Measurements from ENCODE around the gene SUPT6H.
A peak's percentile ranks its signal among the peaks of the same experiment; 100 is the strongest.

The SUPT6H gene

GRCh38 chr17:28743243-28744103, 81.5 kb downstream of the SUPT6H start, which contains the start of gene TRAF4:
Gene TRAF4 (plus strand): TSS chr17:28744011. CDS start chr17:28744113, 102 bp downstream.
- peaks cover 48% of the 10 kb centered on the region for H3K36me3 ChIP-seq
- no peaks in the 10 kb centered on the region for H3K9me3 ChIP-seq (ENCODE audit: severe bottlenecking)
- peak within 1 kb of the TSS; percentile 93 for H3K27ac ChIP-seq
- H3K4me3 ChIP-seq (ENCODE audit: low read depth, low read length), result peak within 1 kb of the TSS; percentile 87
- DNase-seq, result peak; percentile 81
- 0 out of 2 replicates have a peak, but pooled peaks have one; percentile 15 for TF ChIP-seq CTCF (IDR thresholded peaks at IDR 0.05; ENCODE audit: low read depth, low read length)
- no peaks in the 10 kb centered on the region for H3K27me3 ChIP-seq (ENCODE audit: insufficient read depth, low read depth, severe bottlenecking)

DNA sequence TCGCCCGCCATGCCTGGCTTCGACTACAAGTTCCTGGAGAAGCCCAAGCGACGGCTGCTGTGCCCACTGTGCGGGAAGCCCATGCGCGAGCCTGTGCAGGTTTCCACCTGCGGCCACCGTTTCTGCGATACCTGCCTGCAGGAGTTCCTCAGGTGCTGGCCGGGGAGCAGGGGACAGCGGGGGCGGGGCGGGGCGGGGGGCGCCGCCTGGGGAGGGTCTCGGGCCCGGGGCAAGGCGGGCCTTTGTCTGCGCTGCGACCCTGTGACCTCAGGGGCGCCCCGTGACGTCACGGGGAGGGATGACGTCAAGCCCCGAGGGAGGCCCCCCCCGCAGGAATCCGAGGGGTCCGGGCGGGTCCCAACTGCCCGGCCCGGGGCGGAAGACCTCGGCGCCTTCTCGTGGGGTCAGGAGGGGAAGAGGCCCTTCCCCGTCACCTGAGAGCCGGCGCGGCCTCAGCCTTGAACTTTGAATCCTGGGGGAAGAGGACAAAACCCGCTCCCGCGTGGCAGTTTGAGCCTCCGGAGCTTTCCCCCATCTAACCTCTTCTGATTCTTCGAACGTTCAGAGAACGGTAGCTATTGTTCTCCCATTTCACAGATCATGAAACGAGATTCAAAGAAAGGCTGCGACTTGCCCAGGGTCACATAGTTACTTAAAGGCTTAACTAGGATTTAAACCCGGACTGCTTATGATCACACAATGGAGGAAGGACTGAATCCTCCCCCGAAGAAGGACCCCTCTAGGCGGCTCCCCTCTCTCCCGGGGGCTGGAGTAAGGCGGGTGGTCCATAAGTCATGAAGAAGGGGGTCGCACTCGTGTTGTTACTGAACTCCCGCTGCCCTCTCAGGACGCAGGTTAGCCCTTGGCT, 82.3 kb downstream of the SUPT6H start:
- no peak for TF ChIP-seq CTCF (IDR thresholded peaks at IDR 0.05; ENCODE audit: low read depth, low read length)
- Histone ChIP-seq H3K9me3 (ENCODE audit: severe bottlenecking) (no peaks in the 10 kb centered on the region), H3K4me3 (ENCODE audit: low read depth, low read length) (peak overlapping the region; percentile 87), H3K27me3 (ENCODE audit: insufficient read depth, low read depth, severe bottlenecking) (no peaks in the 10 kb centered on the region), H3K27ac (peak overlapping the region; percentile 93), H3K36me3 (peaks cover 53% of the 10 kb centered on the region)
- DNase-seq, result peak; percentile 50

DNA sequence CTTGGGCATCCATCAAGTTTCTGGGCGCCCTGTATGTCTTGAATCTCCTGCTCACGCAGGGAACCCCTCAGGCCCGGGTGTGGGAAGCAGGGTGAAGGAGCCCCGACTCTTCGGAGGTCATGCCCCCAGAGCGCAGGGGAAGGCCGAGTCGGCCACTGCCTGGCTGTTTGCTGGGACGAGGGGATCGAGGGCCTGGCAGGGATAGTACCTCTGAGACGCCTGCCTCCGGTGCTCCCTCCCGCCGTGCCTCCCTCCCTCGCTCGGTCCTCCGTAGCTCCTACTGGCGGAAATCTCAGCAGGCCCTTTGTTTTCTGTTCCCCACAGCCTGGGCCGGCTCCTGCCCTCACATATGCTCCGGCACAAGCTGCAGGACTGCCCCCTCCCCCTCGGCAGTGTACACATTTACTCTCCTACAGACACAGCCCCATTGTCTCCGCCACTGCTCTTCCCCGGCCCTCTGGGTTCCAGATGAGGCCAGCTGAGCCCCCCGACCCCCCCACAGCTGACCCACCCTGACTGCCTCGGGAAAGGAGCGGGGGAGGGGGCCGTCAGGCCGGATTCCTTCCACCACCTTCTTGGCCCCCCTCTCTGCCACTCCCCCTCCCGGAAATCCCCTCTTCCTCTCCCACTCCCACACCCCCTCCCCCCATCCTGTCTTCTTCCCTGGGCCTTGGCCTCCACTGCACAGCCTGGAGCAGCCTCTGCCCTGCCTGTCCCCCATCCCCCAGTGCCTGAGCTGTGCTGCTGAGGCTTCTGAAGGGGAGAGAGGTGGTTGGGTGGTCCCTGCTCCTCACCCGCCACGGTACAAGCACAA, 83.2 kb downstream of the SUPT6H start:
- peak; percentile 58 for DNase-seq
- H3K27me3 ChIP-seq (ENCODE audit: insufficient read depth, low read depth, severe bottlenecking), result no peaks in the 10 kb centered on the region
- H3K9me3 ChIP-seq (ENCODE audit: severe bottlenecking), result no peaks in the 10 kb centered on the region
- no peak for TF ChIP-seq CTCF (IDR thresholded peaks at IDR 0.05; ENCODE audit: low read depth, low read length)
- H3K27ac ChIP-seq, result peak overlapping the region; percentile 93
- peak overlapping the region; percentile 87 for H3K4me3 ChIP-seq (ENCODE audit: low read depth, low read length)
- H3K36me3 ChIP-seq, result peaks cover 57% of the 10 kb centered on the region

GRCh38 chr17:28745786-28746411, 83.9 kb downstream of the SUPT6H start:
- Histone ChIP-seq H3K27me3 (ENCODE audit: insufficient read depth, low read depth, severe bottlenecking) (no peaks in the 10 kb centered on the region), H3K27ac (peak overlapping the region; percentile 93), H3K4me3 (ENCODE audit: low read depth, low read length) (peak overlapping the region; percentile 87), H3K9me3 (ENCODE audit: severe bottlenecking) (no peaks in the 10 kb centered on the region), H3K36me3 (peaks cover 64% of the 10 kb centered on the region)
- no peak for DNase-seq
- TF ChIP-seq CTCF (IDR thresholded peaks at IDR 0.05; ENCODE audit: low read depth, low read length), result no peak

- H3K36me3 ChIP-seq, result peaks cover 71% of the 10 kb centered on the region
- no peak overlapping the region for H3K4me3 ChIP-seq (ENCODE audit: low read depth, low read length)
- H3K27me3 ChIP-seq (ENCODE audit: insufficient read depth, low read depth, severe bottlenecking), result no peaks in the 10 kb centered on the region
- H3K27ac ChIP-seq, result peak overlapping the region; percentile 93
- no peaks in the 10 kb centered on the region for H3K9me3 ChIP-seq (ENCODE audit: severe bottlenecking)
- TF ChIP-seq CTCF (IDR thresholded peaks at IDR 0.05; ENCODE audit: low read depth, low read length), result 0 out of 2 replicates have a peak, but pooled peaks have one; percentile 9
- DNase-seq, result peak; percentile 93
These were observed 84.6 kb downstream of the SUPT6H start for GRCh38 chr17:28746611-28747050.
